ENCODE measurements around the gene FIGN. TPM values are rescaled to one million over a fixed set of nuclear protein-coding genes. Genes with fewer than 3 reads are reported as not detected.

The FIGN gene
- total and polyA plus RNA-seq, 4 donors: 1.1 to 7.8 (median 5.1) TPM

- Histone ChIP-seq H3K9me3 (ENCODE audit: control insufficient read depth in 4 of 4, low read length in 3 of 4) (no peaks in the 10 kb centered on the region), H3K27me3 (ENCODE audit: control insufficient read depth in 4 of 4, insufficient read depth in 4 of 4, low read length in 3 of 4) (no peaks in the 10 kb centered on the region), H3K27ac (ENCODE audit: low read depth in 1 of 2, low read length in 2 of 2) (no peak overlapping the region), H3K4me3 (ENCODE audit: low read depth in 1 of 3, low read length in 3 of 3) (no peak overlapping the region), H3K9ac (ENCODE audit: low read depth in 1 of 2, low read length in 2 of 2) (no peak overlapping the region), H3K36me3 (ENCODE audit: control insufficient read depth in 4 of 4, insufficient read depth in 3 of 4, low read depth in 1 of 4, low read length in 3 of 4) (no peaks in the 10 kb centered on the region), H3K4me1 (ENCODE audit: control insufficient read depth in 4 of 4, insufficient read depth in 4 of 4, low read length in 3 of 4) (no peaks in the 10 kb centered on the region)
- no peak for DNase-seq (ENCODE audit: low spot score)
- WGBS: 64% methylated on average over 2 of the region's 2 CpGs
- TF ChIP-seq ATF3 (IDR thresholded peaks at IDR 0.05) (no peak), NR2F2 (IDR thresholded peaks at IDR 0.05) (no peak), JUND (IDR thresholded peaks at IDR 0.05) (no peak), REST (IDR thresholded peaks at IDR 0.05) (no peak), FOXA1 (IDR thresholded peaks at IDR 0.05) (no peak)
Observed at GRCh38 chr2:163658556-163658955, 77.3 kb downstream of the FIGN start.

DNA sequence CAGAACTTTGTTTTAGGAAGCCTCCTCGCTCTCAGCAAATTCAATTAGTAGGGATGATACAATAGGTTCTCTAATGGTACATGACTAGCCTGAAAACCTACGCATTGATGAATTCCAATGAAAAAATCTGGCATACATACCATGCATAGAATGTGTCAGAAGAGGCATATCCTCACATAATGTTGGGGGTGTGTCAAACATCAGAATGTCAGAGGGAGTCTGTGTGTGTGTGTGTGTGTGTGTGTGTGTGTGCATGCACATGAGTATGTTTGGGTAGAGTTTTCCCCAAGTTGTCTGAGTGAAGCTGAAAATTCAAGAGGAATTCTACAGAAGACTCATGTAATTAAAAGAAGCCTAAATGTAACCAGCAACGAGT, 78.5 kb downstream of the FIGN start:
- 86% methylated on average over 3 of the region's 3 CpGs for WGBS
- H3K4me1 ChIP-seq (ENCODE audit: control insufficient read depth in 4 of 4, insufficient read depth in 4 of 4, low read length in 3 of 4): no peaks in the 10 kb centered on the region
- H3K27me3 ChIP-seq (ENCODE audit: control insufficient read depth in 4 of 4, insufficient read depth in 4 of 4, low read length in 3 of 4): no peaks in the 10 kb centered on the region
- TF ChIP-seq FOXA1 (IDR thresholded peaks at IDR 0.05): no peak
- TF ChIP-seq HNF4A (conservative IDR thresholded peaks at IDR 0.05): no peak
- no peak for TF ChIP-seq EGR1 (IDR thresholded peaks at IDR 0.05; ENCODE audit: low read depth in 2 of 2)
- no peak for TF ChIP-seq YY1 (IDR thresholded peaks at IDR 0.05)
- TF ChIP-seq ATF3 (IDR thresholded peaks at IDR 0.05): no peak
- TF ChIP-seq, protein P1, sequence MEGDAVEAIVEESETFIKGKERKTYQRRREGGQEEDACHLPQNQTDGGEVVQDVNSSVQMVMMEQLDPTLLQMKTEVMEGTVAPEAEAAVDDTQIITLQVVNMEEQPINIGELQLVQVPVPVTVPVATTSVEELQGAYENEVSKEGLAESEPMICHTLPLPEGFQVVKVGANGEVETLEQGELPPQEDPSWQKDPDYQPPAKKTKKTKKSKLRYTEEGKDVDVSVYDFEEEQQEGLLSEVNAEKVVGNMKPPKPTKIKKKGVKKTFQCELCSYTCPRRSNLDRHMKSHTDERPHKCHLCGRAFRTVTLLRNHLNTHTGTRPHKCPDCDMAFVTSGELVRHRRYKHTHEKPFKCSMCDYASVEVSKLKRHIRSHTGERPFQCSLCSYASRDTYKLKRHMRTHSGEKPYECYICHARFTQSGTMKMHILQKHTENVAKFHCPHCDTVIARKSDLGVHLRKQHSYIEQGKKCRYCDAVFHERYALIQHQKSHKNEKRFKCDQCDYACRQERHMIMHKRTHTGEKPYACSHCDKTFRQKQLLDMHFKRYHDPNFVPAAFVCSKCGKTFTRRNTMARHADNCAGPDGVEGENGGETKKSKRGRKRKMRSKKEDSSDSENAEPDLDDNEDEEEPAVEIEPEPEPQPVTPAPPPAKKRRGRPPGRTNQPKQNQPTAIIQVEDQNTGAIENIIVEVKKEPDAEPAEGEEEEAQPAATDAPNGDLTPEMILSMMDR (IDR thresholded peaks at IDR 0.05; ENCODE audit: low read depth, low read length, missing input control): no peak
- TF ChIP-seq RXRA (IDR thresholded peaks at IDR 0.05): no peak
- no peak overlapping the region for H3K4me3 ChIP-seq (ENCODE audit: low read depth in 1 of 3, low read length in 3 of 3)
- DNase-seq (ENCODE audit: low spot score): no peak
- no peak overlapping the region for H3K9ac ChIP-seq (ENCODE audit: low read depth in 1 of 2, low read length in 2 of 2)
- no peaks in the 10 kb centered on the region for H3K9me3 ChIP-seq (ENCODE audit: control insufficient read depth in 4 of 4, low read length in 3 of 4)
- no peaks in the 10 kb centered on the region for H3K36me3 ChIP-seq (ENCODE audit: control insufficient read depth in 4 of 4, insufficient read depth in 3 of 4, low read depth in 1 of 4, low read length in 3 of 4)
- H3K27ac ChIP-seq (ENCODE audit: low read depth in 1 of 2, low read length in 2 of 2): no peak overlapping the region

GRCh38 chr2:163656622-163657280, 79.1 kb downstream of the FIGN start:
- WGBS: 78% methylated on average over 2 of the region's 2 CpGs
- no peaks in the 10 kb centered on the region for H3K9me3 ChIP-seq (ENCODE audit: control insufficient read depth in 4 of 4, low read length in 3 of 4)
- no peak overlapping the region for H3K4me3 ChIP-seq (ENCODE audit: low read depth in 1 of 3, low read length in 3 of 3)
- H3K4me1 ChIP-seq (ENCODE audit: control insufficient read depth in 4 of 4, insufficient read depth in 4 of 4, low read length in 3 of 4): no peaks in the 10 kb centered on the region
- H3K36me3 ChIP-seq (ENCODE audit: control insufficient read depth in 4 of 4, insufficient read depth in 3 of 4, low read depth in 1 of 4, low read length in 3 of 4): no peaks in the 10 kb centered on the region
- no peaks in the 10 kb centered on the region for H3K27me3 ChIP-seq (ENCODE audit: control insufficient read depth in 4 of 4, insufficient read depth in 4 of 4, low read length in 3 of 4)
- no peak for TF ChIP-seq REST (IDR thresholded peaks at IDR 0.05)
- no peak for TF ChIP-seq FOXA1 (IDR thresholded peaks at IDR 0.05)
- no peak for TF ChIP-seq EGR1 (IDR thresholded peaks at IDR 0.05; ENCODE audit: low read depth in 2 of 2)
- no peak for DNase-seq (ENCODE audit: low spot score)
- H3K27ac ChIP-seq (ENCODE audit: low read depth in 1 of 2, low read length in 2 of 2): no peak overlapping the region
- H3K9ac ChIP-seq (ENCODE audit: low read depth in 1 of 2, low read length in 2 of 2): no peak overlapping the region

All from liver (tissue), 9 donors.